HK-2 (cell line): Measurements from ENCODE around the gene LIPH.
A peak's percentile ranks its signal among the peaks of the same experiment; 100 is the strongest.
"Not testable (repeated sequence)": the region's sequence is repeated elsewhere in the genome, so short reads cannot be mapped to it uniquely, and the experiment has no call there.

Experiments
- DNase-seq: peaks from one replicate; pipeline ENCODE4 v3.0.0-alpha.2; 2018; ENCODE audit not compliant: unreplicated experiment

Gene LIPH

DNA sequence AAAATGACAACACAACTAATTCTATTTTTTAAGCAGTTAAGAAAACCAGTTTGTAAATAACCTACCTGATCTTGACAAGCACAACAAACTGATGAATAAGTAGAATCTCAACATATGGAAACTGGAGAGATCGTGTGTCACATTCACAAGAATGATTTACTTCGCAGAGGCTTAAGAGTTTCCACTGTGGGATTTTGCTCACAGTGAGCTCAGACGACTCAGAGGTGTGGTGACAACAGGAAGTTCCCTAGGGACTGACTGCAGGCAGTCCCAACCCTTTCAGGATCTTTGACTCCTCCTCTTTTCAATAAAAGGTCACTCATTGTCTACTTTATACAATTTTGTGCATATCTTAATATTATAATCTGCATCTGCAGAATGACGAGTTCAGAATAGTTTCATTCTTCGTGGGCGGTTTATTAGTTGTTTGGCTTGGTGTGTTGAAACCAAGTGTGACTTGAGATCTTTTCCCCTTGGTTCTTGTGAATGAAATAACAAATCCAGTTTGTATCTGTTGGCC is at the start of gene LIPH:
Gene LIPH (minus strand): TSS at position 231 of the 520 bp plus-strand sequence. CDS start 117 bp downstream, at position 114.
- peak; percentile 38 for DNase-seq

DNA sequence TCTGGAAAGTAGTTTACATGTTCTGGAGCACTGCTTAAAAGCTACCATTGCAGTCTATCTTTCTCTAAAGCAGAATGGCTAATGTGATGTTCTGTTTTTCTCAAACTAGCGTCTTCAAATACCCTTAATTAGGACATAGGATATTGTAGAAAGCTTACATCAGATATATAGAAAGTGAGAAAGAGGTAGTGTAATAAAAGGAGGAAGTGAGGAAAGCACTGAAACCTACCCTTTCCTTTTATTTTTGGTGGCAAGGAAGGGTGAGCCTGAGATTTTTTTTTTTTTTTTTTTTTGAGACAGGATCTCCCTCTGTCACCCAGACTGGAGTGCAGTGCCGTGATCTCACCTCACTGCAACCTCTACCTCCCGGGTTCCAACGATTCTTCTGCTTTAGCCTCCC is 43.1 kb upstream of the LIPH start:
- DNase-seq: no peak

DNA sequence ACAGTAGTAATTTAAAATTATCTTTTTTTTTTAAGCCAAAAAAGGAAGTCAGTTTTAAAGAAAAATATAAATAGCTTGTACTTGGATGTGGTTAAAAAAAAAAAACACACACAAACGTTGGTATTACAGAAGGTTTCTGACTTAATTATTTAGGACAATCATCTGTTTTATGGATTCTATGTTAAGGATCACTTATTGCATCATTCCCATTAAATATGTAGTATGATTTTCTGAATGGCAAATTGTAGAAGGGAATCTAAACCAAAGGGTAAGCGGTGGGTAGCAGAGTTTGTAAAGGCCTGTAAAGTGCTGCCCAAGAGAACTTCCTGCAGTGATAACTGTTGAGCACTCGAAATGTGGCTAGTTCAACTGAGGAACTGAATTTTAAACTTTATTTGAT is 41.7 kb upstream of the LIPH start:
- DNase-seq: no peak

- DNase-seq: no peak
Measured at GRCh38 chr3:185586686-185587039, 34.3 kb upstream of the LIPH start.

- DNase-seq: peak; percentile 100
Measured at GRCh38 chr3:185585859-185586685, 33.7 kb upstream of the LIPH start, which contains the start of gene SENP2. TSS of gene SENP2 (plus strand) at chr3:185586295. CDS start at chr3:185586414, 119 bp downstream.

- DNase-seq: no peak
Measured at GRCh38 chr3:185585518-185585858, 33.1 kb upstream of the LIPH start.

DNA sequence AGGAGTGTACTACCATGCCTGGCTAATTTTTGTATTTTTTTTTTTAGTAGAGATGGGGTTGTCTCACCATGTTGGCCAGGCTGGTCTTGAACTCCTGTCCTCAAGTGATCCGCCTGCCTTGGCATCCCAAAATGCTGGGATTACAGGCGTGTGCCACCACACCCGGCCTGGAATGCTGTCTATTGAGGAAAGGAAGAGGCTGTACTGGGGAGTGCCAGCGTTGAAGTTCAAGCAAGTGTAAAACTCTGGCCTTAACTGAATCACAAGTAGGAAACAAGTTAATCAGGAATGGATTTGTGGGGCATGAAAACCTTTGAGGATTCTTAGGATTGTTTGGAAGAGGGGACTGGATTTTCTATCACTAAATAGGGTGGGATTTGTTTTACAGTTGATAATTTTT is 32.3 kb upstream of the LIPH start:
- DNase-seq: no peak

DNA sequence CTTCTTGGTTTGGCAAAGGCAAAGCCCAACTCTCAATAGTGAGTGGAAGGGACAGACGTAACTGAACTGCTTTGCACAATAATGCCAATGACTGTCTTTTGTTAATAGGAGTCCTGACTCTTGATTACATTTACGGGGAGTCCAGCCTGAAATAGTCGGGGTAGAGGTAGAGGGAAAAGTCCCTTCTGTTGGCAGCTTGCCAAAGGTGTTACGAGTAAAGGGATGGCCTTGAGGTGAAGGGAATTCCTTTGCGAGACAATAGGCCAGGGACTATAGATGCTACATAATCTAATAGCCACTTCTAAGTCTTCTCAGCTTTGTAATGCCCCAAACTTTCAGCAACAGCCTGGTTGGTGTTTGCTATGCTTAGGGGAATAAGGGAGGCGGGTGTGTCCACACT is 31.5 kb upstream of the LIPH start:
- DNase-seq: no peak

DNA sequence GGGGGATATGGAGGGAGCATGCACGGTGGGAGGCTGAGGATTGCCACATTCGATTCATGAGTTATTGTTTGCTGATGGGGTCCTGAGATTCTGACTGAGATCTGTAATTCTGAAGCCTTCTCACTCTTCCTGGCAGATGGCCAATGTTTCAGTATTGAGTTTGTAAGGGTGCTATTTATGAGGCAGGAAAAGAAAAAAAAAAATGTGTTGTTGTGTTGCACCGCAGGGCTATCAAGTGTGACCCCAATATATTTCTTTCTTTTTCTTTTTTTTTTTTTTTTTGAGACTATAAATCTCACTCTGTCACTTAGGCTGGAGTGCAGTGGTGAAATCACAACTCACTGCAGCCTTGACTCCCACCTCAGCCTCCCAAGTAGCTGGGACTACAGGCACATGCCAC is 30.5 kb upstream of the LIPH start:
- no peak for DNase-seq

DNA sequence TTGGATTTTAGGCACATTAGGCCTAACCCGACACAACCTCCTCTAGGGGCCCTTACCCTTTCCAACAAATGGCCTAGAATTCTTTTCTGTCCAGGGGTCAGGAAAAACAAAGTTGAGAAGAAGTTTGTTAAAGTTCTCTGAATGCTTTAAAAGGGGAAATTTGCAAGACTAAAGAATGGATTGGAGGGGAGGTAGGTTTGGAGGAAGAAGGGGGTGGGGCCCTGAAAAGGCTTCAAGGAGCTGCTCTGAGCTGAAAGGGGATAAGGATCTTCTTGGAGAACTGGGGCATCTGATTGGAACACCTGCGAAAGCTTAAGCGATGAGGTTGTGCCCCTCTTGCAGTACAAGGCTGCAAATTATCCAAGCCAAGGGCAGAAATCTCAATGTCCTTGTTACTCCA is 29.8 kb upstream of the LIPH start:
- no peak for DNase-seq

- not testable (repeated sequence) for DNase-seq
Measured at GRCh38 chr3:185575108-185575869, 22.9 kb upstream of the LIPH start.

DNA sequence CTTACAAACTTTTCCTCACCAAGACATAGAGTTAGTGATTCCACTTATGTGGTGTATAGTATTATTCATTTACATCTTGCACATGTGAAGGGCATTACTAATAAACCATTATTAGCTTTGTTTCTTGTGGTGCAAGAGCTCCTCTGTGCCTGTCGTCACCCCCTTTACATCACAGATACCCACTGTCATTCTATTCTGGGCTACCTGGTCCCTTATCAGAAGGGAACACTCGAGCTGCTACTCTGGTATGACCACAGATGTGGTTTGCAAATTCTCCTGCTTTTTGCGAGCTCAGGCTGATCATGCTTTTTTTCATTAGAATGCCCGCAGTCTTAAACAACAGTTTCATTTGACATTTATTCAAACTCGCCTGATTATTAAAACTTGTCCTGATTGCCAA is 19.8 kb upstream of the LIPH start:
- DNase-seq: no peak

- no peak for DNase-seq
Measured at GRCh38 chr3:185561958-185562357, 9.6 kb upstream of the LIPH start.

DNA sequence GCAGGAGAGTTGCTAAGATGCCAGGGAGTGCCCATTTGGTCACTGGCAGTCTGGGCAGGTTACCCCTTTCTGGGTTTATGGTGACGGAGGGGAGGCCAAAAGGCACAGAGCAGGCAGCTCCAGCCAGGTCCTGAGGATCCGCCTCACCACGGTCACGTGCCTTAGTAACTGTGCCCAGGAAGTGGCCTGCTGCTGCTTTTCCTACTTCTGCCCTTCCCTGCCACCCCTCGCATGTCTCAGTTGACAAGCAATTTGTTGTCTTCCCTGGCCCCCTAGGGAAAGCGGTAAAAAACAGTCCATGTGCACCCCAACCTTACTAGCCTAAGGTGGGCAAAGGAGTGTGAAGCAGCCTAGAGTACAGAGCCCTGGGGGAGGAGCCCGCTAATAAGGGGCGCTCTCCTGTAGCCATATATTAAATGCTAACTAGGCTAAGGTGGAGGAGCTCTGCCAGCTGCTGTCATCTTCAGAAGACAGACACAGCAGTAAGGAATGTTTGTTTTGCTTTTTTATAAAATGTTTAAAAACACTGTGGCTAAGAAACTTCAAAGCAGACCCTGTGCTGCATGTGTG is 9.1 kb upstream of the LIPH start:
- DNase-seq: no peak

DNA sequence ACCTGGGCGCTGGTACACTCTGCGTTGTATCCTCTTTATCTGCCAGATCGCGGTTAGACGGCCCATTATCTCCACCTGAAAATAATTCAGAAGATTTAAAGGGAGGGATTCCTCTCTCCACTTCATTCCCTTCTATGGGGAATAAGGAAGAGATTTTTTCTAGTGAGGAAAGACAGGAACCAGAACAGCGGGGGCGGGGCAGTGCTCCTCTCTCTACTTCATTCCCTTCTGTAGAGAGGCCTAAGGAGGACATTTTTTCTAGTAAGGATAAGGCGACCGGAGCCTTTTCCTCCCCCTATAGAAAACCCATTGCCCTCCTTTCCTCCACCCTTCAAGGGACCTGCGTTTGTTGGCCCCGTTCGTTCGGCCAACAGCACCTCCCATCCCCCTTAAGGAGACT is 8.3 kb upstream of the LIPH start:
- no peak for DNase-seq

DNA sequence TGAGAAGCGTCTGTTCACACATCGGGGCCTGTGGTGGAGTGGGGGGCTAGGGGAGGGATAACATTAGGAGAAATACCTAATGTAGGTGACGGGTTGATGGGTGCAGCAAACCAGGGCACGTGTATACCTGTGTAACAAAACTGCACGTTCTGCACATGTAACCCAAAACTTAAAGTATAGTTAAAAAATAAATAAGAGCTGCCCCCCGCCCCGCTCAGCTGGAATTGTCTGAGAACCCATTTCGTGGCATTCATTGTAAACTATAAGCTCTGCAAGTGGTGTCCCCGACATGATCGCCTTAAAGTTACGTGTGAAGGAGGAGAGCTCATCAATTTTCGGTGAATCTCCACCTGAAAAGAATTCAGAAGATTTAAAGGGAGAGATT is 7.3 kb upstream of the LIPH start:
- DNase-seq: no peak

- peak; percentile 41 for DNase-seq
Measured at GRCh38 chr3:185558395-185558794, 6.0 kb upstream of the LIPH start.

DNA sequence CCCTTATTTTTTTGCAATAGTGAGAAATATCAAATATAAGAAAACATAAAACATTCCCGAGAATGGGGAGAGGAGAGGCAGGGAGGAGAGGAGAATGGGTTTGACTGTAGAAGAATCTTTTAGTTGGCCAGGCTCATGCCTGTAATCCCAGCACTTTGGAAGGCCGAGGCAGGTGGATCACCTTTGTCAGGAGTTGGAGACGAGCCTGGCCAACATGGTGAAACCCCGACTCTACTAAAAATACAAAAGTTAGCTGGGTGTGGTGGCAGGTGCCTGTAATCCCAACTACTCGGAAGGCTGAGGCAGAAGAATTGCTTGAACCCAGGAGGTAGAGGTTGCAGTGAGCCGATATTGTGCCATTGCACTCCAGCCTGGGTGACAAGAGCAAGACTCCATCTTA is 4.3 kb upstream of the LIPH start:
- not testable (repeated sequence) for DNase-seq

DNA sequence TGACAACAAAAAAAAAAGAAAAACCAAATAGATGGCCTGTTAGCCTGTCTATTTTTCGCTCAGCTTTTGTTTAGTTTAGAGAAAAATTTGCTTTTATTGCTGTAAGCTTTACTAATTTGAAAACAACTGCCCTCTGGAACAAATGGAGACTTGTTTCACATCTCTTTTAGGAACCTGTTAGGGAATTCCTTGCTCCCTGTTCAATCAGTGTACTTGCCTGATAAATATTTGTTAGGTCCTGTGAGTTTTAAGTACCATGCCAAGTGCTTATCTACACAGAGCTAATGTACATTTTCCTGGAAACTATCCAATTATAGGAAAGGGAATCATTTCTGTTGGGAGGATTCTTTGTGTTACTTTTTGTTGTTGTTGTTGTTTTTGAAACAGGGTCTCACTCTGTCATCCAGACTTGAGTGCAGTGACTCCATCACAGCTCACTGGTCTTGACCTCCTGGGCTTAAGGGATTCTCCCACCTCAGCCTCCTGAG is 3.5 kb upstream of the LIPH start:
- no peak for DNase-seq

DNA sequence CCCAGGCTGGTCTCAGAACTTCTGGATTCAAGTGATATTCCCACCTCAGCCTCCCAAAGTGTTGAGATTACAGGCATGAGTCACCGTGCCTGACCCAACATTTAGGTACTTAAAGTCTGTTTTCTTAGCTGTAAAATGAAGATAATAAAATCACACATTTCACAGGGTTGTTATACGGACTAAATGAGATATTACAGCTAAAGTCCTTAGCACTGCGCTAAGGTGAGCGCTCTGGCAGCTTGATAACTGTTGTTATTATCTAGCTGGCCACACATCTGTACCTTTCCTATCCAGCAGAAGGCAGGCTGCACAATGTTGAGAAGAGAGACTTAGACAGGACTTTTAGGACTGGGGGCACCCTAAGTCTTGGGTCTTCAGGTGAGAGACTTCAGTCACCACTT is 2.7 kb upstream of the LIPH start:
- DNase-seq: no peak

GRCh38 chr3:185549651-185550111 is 2.7 kb downstream of the LIPH start:
- no peak for DNase-seq

DNA sequence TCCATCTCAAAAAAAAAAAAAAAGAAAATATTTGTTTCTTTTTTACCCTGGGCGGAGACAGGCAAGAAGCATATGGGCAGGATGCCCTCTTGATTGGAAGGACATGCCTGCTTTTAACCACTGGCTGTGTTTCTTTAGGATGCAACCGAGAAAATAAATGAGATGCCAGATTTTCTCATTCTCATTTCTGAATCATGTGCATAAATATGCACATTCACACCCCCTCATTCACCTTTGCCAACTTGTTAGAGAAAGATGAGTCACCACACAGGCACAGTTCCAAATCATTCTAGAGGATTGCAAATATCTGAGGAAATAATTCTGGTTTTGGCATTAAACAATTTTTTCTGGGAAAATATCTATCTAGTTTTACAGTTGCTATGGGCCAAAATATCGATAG is 3.3 kb downstream of the LIPH start:
- DNase-seq: no peak
